BLaER1 (cell line): ENCODE results near the gene DHDDS.
"Not testable (repeated sequence)": the region's sequence is repeated elsewhere in the genome, so short reads cannot be mapped to it uniquely, and the experiment has no call there.

Experiments
- H3K27ac ChIP-seq: shearing (Covaris generic); formaldehyde crosslinking; 2 replicates; pipeline ENCODE4 v1.8.1; 2022
- H3K27me3 ChIP-seq: shearing (Covaris generic); formaldehyde crosslinking; 2 replicates; pipeline ENCODE4 v1.8.1; 2022
- H3K36me3 ChIP-seq: shearing (Covaris generic); formaldehyde crosslinking; 2 replicates; pipeline ENCODE4 v1.8.1; 2022
- H3K4me1 ChIP-seq: shearing (Covaris generic); formaldehyde crosslinking; 2 replicates; pipeline ENCODE4 v1.8.1; 2022
- H3K4me2 ChIP-seq: shearing (Covaris generic); formaldehyde crosslinking; 2 replicates; pipeline ENCODE4 v1.8.1; 2022
- H3K4me3 ChIP-seq: shearing (Covaris generic); formaldehyde crosslinking; 2 replicates; pipeline ENCODE4 v1.8.1; 2022
- H3K9ac ChIP-seq: shearing (Covaris generic); formaldehyde crosslinking; 2 replicates; pipeline ENCODE4 v1.8.1; 2022
- H3K9me3 ChIP-seq: shearing (Covaris generic); formaldehyde crosslinking; 2 replicates; pipeline ENCODE4 v1.8.1; 2022
- H4K20me1 ChIP-seq: shearing (Covaris generic); formaldehyde crosslinking; 2 replicates; pipeline ENCODE4 v1.8.1; 2022
- Cebpa-rat ChIP-seq: shearing (Covaris generic); IDR thresholded peaks from 2 replicates; pipeline ENCODE4 v1.8.1; 2022

DHDDS gene

GRCh38 chr1:26493267-26493666, 61.1 kb downstream of the DHDDS start:
- no peak for TF ChIP-seq Cebpa-rat
- H3K27ac ChIP-seq: no peak overlapping the region
- no peaks in the 10 kb centered on the region for H3K36me3 ChIP-seq
- no peak overlapping the region for H3K9ac ChIP-seq
- no peak overlapping the region for H3K4me3 ChIP-seq
- no peaks in the 10 kb centered on the region for H4K20me1 ChIP-seq
- no peaks in the 10 kb centered on the region for H3K27me3 ChIP-seq
- no peaks in the 10 kb centered on the region for H3K9me3 ChIP-seq
- no peak overlapping the region for H3K4me2 ChIP-seq
- H3K4me1 ChIP-seq: peaks cover 6% of the 10 kb centered on the region; the same call in 1 of the 2 replicates

GRCh38 chr1:26493938-26494337, 61.8 kb downstream of the DHDDS start:
- Histone ChIP-seq H3K36me3 (no peaks in the 10 kb centered on the region), H3K4me1 (peaks cover 8% of the 10 kb centered on the region), H3K9me3 (no peaks in the 10 kb centered on the region), H3K9ac (no peak overlapping the region), H3K4me3 (no peak overlapping the region), H3K27ac (no peak overlapping the region), H3K4me2 (no peak overlapping the region), H3K27me3 (no peaks in the 10 kb centered on the region), H4K20me1 (no peaks in the 10 kb centered on the region)
- no peak for TF ChIP-seq Cebpa-rat

GRCh38 chr1:26496861-26497260, 64.7 kb downstream of the DHDDS start:
- peaks cover 27% of the 10 kb centered on the region for H3K4me1 ChIP-seq
- no peak overlapping the region for H3K4me2 ChIP-seq
- H3K4me3 ChIP-seq: no peak overlapping the region
- H3K9ac ChIP-seq: no peak overlapping the region
- no peaks in the 10 kb centered on the region for H3K27me3 ChIP-seq
- H3K27ac ChIP-seq: no peak overlapping the region
- no peaks in the 10 kb centered on the region for H3K36me3 ChIP-seq
- TF ChIP-seq Cebpa-rat: no peak
- no peaks in the 10 kb centered on the region for H3K9me3 ChIP-seq
- H4K20me1 ChIP-seq: no peaks in the 10 kb centered on the region

GRCh38 chr1:26498894-26499293, 66.8 kb downstream of the DHDDS start:
- Histone ChIP-seq H3K4me1 (peaks cover 31% of the 10 kb centered on the region), H3K9ac (no peak overlapping the region), H4K20me1 (no peaks in the 10 kb centered on the region), H3K9me3 (no peaks in the 10 kb centered on the region), H3K27ac (no peak overlapping the region), H3K4me2 (peak overlapping the region; percentile 99; the same call in 1 of the 2 replicates), H3K36me3 (no peaks in the 10 kb centered on the region), H3K27me3 (no peaks in the 10 kb centered on the region), H3K4me3 (no peak overlapping the region)
- TF ChIP-seq Cebpa-rat: no peak

- Histone ChIP-seq H3K4me2 (peak overlapping the region; percentile 99), H4K20me1 (no peaks in the 10 kb centered on the region), H3K9ac (peak overlapping the region; percentile 87), H3K4me1 (peaks cover 31% of the 10 kb centered on the region), H3K36me3 (no peaks in the 10 kb centered on the region), H3K9me3 (no peaks in the 10 kb centered on the region), H3K27me3 (no peaks in the 10 kb centered on the region), H3K4me3 (peak overlapping the region; percentile 87), H3K27ac (peak overlapping the region; percentile 93)
- TF ChIP-seq Cebpa-rat: no peak
Measured at GRCh38 chr1:26500488-26501175, 68.5 kb downstream of the DHDDS start.

- H3K4me3 ChIP-seq, H3K9me3 ChIP-seq, H4K20me1 ChIP-seq, H3K4me2 ChIP-seq, H3K9ac ChIP-seq, H3K4me1 ChIP-seq, H3K36me3 ChIP-seq, H3K27me3 ChIP-seq, H3K27ac ChIP-seq: not testable (repeated sequence)
Measured at GRCh38 chr1:26510711-26511110, 78.6 kb downstream of the DHDDS start.

GRCh38 chr1:26515836-26516235, 83.7 kb downstream of the DHDDS start:
- not testable (repeated sequence) for H3K36me3 ChIP-seq, H3K27ac ChIP-seq, H3K4me1 ChIP-seq, H4K20me1 ChIP-seq, H3K9ac ChIP-seq, H3K4me2 ChIP-seq, H3K27me3 ChIP-seq, H3K9me3 ChIP-seq, H3K4me3 ChIP-seq

GRCh38 chr1:26516987-26517765, 85.1 kb downstream of the DHDDS start:
- Histone ChIP-seq H3K27me3 (no peaks in the 10 kb centered on the region), H4K20me1 (no peaks in the 10 kb centered on the region), H3K27ac (no peak overlapping the region), H3K4me1 (no peaks in the 10 kb centered on the region), H3K36me3 (no peaks in the 10 kb centered on the region), H3K9ac (no peak overlapping the region), H3K9me3 (no peaks in the 10 kb centered on the region), H3K4me3 (no peak overlapping the region), H3K4me2 (no peak overlapping the region)
- TF ChIP-seq Cebpa-rat: no peak

- Histone ChIP-seq H4K20me1 (no peaks in the 10 kb centered on the region), H3K9ac (no peak overlapping the region), H3K36me3 (no peaks in the 10 kb centered on the region), H3K4me2 (no peak overlapping the region), H3K27ac (no peak overlapping the region), H3K4me1 (no peaks in the 10 kb centered on the region), H3K4me3 (no peak overlapping the region), H3K27me3 (no peaks in the 10 kb centered on the region), H3K9me3 (no peaks in the 10 kb centered on the region)
- no peak for TF ChIP-seq Cebpa-rat
Measured at GRCh38 chr1:26517766-26518049, 85.6 kb downstream of the DHDDS start.

- no peaks in the 10 kb centered on the region for H4K20me1 ChIP-seq
- no peak for TF ChIP-seq Cebpa-rat
- H3K4me3 ChIP-seq: no peak overlapping the region
- H3K27ac ChIP-seq: no peak overlapping the region
- H3K9me3 ChIP-seq: no peaks in the 10 kb centered on the region
- no peaks in the 10 kb centered on the region for H3K27me3 ChIP-seq
- H3K4me1 ChIP-seq: no peaks in the 10 kb centered on the region
- no peak overlapping the region for H3K9ac ChIP-seq
- no peak overlapping the region for H3K4me2 ChIP-seq
- H3K36me3 ChIP-seq: no peaks in the 10 kb centered on the region
Measured at GRCh38 chr1:26518355-26518754, 86.2 kb downstream of the DHDDS start.

GRCh38 chr1:26520339-26520738, 88.2 kb downstream of the DHDDS start:
- Histone ChIP-seq H3K9ac (no peak overlapping the region), H4K20me1 (no peaks in the 10 kb centered on the region), H3K4me2 (no peak overlapping the region), H3K4me1 (no peaks in the 10 kb centered on the region), H3K9me3 (no peaks in the 10 kb centered on the region), H3K27me3 (no peaks in the 10 kb centered on the region), H3K27ac (no peak overlapping the region), H3K36me3 (no peaks in the 10 kb centered on the region), H3K4me3 (no peak overlapping the region)
- TF ChIP-seq Cebpa-rat: no peak
